HepG2 (cell line): ENCODE data around the gene CDH11.

Experiments used
- CTCF ChIP-seq: sonication (generic); formaldehyde crosslinking; IDR thresholded peaks from 2 replicates; pipeline ENCODE4 v1.5.0; 2020; ENCODE audit warnings: mild to moderate bottlenecking, missing genetic modification reagents, moderate library complexity
- ZNF296 ChIP-seq: sonication (generic); formaldehyde crosslinking; conservative IDR thresholded peaks from 2 replicates; pipeline ENCODE4 v1.5.0; 2020; ENCODE audit warnings: mild to moderate bottlenecking, missing genetic modification reagents

DNA sequence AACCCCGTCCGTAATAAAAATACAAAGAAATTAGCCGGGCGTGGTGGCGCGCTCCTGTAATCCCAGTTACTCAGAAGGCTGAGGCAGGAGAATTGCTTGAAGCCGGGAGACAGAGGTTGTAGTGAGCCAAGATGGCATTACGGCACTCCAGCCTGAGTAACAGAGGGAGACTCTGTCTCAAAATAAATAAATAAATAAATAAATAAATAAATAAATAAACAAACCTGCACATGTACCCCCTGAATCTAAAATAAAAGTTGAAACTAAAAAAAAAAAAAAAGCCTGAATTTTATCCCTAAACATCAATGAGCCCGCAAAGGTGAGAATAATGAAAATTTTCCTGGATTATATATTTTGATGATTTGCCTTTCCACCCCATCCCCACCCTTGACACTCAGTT lies 124.7 kb downstream of the CDH11 start:
- TF ChIP-seq ZNF296 (CRISPR knock-in tag) (no peak), CTCF (CRISPR knock-in tag) (no peak)
